ENCODE results near the gene CHDH.

DNA sequence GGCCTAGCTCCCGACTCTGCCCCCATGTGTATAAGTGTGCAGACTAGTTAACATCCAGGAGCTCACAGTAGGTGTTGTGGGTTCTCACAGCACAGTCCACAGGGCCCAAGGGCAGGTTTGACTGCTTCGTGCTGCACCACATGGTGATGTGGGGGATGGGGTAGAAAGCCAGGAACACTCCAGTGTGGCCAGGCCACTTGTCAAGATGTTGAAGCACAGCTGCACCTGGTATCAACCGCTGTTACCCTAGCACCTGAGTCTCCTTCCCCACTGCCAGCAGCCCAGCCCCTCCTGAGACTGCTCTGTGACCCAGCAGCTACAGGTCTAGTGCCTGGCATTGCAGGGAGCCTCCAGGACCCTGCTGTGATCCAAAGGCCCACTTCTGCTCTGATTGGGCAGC, 53.4 kb downstream of the CHDH start:
- TF ChIP-seq ZNF274 (IDR thresholded peaks at IDR 0.05; ENCODE audit: low read depth, low read length) (no peak), YY1 (IDR thresholded peaks at IDR 0.05; ENCODE audit: insufficient read depth, insufficient read length) (no peak)
